ENCODE results near the gene ADAMTS16. TPM values are rescaled to one million over a fixed set of nuclear protein-coding genes. Genes with fewer than 3 reads are reported as not detected.
A peak's percentile ranks its signal among the peaks of the same experiment; 100 is the strongest.

Gene ADAMTS16
- total and polyA plus RNA-seq, 9 of the 15 experiments (the other 6 are each of a cell fraction or from before 2014, with no cell fraction given): not detected

DNA sequence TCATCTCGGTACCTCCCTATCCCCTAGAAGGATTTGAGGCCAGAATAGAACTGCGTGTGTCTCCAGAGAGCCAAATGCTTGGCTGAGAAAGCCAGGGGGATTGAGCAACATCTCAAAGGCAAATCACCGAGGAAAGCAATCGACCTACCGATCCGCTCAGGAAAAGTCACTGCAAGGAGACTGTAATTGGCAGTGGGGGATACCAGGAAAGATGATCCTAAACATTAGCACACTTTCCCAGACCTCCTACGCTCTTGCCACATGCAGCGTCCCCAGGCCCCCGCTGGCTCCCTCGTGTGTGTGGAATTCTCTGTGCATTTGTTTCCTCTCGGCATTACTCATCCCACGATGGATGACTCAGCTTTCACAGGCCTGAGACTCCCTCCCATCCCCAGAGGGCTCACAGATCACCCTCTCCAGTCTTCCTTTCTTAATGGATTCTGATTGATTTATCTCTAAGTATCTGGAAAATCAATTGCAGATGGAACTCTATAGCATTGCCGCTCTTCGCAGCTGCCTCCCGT is 200.1 kb downstream of the ADAMTS16 start (continued):
- TF ChIP-seq, protein P1, sequence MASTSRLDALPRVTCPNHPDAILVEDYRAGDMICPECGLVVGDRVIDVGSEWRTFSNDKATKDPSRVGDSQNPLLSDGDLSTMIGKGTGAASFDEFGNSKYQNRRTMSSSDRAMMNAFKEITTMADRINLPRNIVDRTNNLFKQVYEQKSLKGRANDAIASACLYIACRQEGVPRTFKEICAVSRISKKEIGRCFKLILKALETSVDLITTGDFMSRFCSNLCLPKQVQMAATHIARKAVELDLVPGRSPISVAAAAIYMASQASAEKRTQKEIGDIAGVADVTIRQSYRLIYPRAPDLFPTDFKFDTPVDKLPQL (IDR thresholded peaks at IDR 0.05; ENCODE audit: extremely low read depth, insufficient read length): no peak
- no peak for TF ChIP-seq ZNF232 (CRISPR knock-in tag; IDR thresholded peaks at IDR 0.05)
- peak; percentile 97 for TF ChIP-seq NFE2 (IDR thresholded peaks at IDR 0.05; ENCODE audit: low read depth)
- TF ChIP-seq TAF9B (IDR thresholded peaks at IDR 0.05; ENCODE audit: partially characterized antibody): no peak
- TF ChIP-seq EP400 (IDR thresholded peaks at IDR 0.05): peak; percentile 39; the same call in 1 of the 2 replicates
- TF ChIP-seq PHB (CRISPR knock-in tag; IDR thresholded peaks at IDR 0.05): no peak
- TF ChIP-seq NCOA1 (IDR thresholded peaks at IDR 0.05; ENCODE audit: low read depth): no peak
- TF ChIP-seq MTA1 (IDR thresholded peaks at IDR 0.05; ENCODE audit: borderline replicate concordance): no peak
- TF ChIP-seq RFX7 (CRISPR knock-in tag; IDR thresholded peaks at IDR 0.05): no peak
- TF ChIP-seq, protein P2, sequence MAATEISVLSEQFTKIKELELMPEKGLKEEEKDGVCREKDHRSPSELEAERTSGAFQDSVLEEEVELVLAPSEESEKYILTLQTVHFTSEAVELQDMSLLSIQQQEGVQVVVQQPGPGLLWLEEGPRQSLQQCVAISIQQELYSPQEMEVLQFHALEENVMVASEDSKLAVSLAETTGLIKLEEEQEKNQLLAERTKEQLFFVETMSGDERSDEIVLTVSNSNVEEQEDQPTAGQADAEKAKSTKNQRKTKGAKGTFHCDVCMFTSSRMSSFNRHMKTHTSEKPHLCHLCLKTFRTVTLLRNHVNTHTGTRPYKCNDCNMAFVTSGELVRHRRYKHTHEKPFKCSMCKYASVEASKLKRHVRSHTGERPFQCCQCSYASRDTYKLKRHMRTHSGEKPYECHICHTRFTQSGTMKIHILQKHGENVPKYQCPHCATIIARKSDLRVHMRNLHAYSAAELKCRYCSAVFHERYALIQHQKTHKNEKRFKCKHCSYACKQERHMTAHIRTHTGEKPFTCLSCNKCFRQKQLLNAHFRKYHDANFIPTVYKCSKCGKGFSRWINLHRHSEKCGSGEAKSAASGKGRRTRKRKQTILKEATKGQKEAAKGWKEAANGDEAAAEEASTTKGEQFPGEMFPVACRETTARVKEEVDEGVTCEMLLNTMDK (IDR thresholded peaks at IDR 0.05; ENCODE audit: borderline replicate concordance, insufficient read depth, low read depth, low read length, poor library complexity, severe bottlenecking): no peak
- TF ChIP-seq POLR2G (IDR thresholded peaks at IDR 0.05; ENCODE audit: low read depth, low read length): no peak
- peak; percentile 27 for TF ChIP-seq MEIS2 (IDR thresholded peaks at IDR 0.05; ENCODE audit: partially characterized antibody)
- TF ChIP-seq DACH1 (IDR thresholded peaks at IDR 0.05; ENCODE audit: partially characterized antibody): peak; percentile 12
- TF ChIP-seq ZNF507 (tag; conservative IDR thresholded peaks at IDR 0.05): no peak
- TF ChIP-seq JUN (IDR thresholded peaks at IDR 0.05; ENCODE audit: borderline replicate concordance, low read depth, low read length): peak; percentile 95
- no peak for TF ChIP-seq JUN (CRISPR knock-in tag; IDR thresholded peaks at IDR 0.05; ENCODE audit: borderline replicate concordance)
- no peak for TF ChIP-seq ZNF76 (CRISPR knock-in tag; IDR thresholded peaks at IDR 0.05; ENCODE audit: borderline replicate concordance)
- TF ChIP-seq, protein P3, sequence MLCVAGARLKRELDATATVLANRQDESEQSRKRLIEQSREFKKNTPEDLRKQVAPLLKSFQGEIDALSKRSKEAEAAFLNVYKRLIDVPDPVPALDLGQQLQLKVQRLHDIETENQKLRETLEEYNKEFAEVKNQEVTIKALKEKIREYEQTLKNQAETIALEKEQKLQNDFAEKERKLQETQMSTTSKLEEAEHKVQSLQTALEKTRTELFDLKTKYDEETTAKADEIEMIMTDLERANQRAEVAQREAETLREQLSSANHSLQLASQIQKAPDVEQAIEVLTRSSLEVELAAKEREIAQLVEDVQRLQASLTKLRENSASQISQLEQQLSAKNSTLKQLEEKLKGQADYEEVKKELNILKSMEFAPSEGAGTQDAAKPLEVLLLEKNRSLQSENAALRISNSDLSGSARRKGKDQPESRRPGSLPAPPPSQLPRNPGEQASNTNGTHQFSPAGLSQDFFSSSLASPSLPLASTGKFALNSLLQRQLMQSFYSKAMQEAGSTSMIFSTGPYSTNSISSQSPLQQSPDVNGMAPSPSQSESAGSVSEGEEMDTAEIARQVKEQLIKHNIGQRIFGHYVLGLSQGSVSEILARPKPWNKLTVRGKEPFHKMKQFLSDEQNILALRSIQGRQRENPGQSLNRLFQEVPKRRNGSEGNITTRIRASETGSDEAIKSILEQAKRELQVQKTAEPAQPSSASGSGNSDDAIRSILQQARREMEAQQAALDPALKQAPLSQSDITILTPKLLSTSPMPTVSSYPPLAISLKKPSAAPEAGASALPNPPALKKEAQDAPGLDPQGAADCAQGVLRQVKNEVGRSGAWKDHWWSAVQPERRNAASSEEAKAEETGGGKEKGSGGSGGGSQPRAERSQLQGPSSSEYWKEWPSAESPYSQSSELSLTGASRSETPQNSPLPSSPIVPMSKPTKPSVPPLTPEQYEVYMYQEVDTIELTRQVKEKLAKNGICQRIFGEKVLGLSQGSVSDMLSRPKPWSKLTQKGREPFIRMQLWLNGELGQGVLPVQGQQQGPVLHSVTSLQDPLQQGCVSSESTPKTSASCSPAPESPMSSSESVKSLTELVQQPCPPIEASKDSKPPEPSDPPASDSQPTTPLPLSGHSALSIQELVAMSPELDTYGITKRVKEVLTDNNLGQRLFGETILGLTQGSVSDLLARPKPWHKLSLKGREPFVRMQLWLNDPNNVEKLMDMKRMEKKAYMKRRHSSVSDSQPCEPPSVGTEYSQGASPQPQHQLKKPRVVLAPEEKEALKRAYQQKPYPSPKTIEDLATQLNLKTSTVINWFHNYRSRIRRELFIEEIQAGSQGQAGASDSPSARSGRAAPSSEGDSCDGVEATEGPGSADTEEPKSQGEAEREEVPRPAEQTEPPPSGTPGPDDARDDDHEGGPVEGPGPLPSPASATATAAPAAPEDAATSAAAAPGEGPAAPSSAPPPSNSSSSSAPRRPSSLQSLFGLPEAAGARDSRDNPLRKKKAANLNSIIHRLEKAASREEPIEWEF (CRISPR knock-in tag; IDR thresholded peaks at IDR 0.05): no peak
- no peak for TF ChIP-seq ZFPM2 (CRISPR knock-in tag; IDR thresholded peaks at IDR 0.05)
- no peak for TF ChIP-seq ARNT (IDR thresholded peaks at IDR 0.05)
- no peak for TF ChIP-seq HEY1 (CRISPR knock-in tag; IDR thresholded peaks at IDR 0.05; ENCODE audit: borderline replicate concordance)
- TF ChIP-seq IRF2 (CRISPR knock-in tag; IDR thresholded peaks at IDR 0.05): no peak
- no peak for TF ChIP-seq HDAC3 (IDR thresholded peaks at IDR 0.05; ENCODE audit: borderline replicate concordance, partially characterized antibody)
- peak; percentile 86 for TF ChIP-seq L3MBTL2 (IDR thresholded peaks at IDR 0.05)
